Measurements from ENCODE around the gene GLA.
A peak's percentile ranks its signal among the peaks of the same experiment; 100 is the strongest.

The GLA gene

GRCh38 chrX:101377547-101377946 is 30.2 kb downstream of the GLA start:
- H3K4me3 Mint-ChIP-seq: no peak overlapping the region
- no peak for TF ChIP-seq CTCF (IDR thresholded peaks at IDR 0.05)
- no peaks in the 10 kb centered on the region for H3K36me3 Mint-ChIP-seq (ENCODE audit: low read depth)
- DNase-seq: no peak
- H3K27ac Mint-ChIP-seq: no peak overlapping the region
- H3K4me1 Mint-ChIP-seq: no peaks in the 10 kb centered on the region
- H3K27me3 Mint-ChIP-seq (ENCODE audit: low read depth, poor library complexity): peaks cover 3% of the 10 kb centered on the region
- peaks cover 45% of the 10 kb centered on the region for H3K9me3 Mint-ChIP-seq

GRCh38 chrX:101370888-101371504 is 36.7 kb downstream of the GLA start:
- no peak for DNase-seq
- Mint-ChIP-seq H3K27ac (peak overlapping the region; percentile 26), H3K4me1 (no peaks in the 10 kb centered on the region), H3K9me3 (peaks cover 36% of the 10 kb centered on the region), H3K36me3 (ENCODE audit: low read depth) (no peaks in the 10 kb centered on the region), H3K27me3 (ENCODE audit: low read depth, poor library complexity) (peaks cover 4% of the 10 kb centered on the region), H3K4me3 (no peak overlapping the region)
- no peak for TF ChIP-seq CTCF (IDR thresholded peaks at IDR 0.05)

- Mint-ChIP-seq H3K36me3 (ENCODE audit: low read depth) (no peaks in the 10 kb centered on the region), H3K4me3 (no peak overlapping the region), H3K4me1 (no peaks in the 10 kb centered on the region), H3K27ac (no peak overlapping the region), H3K27me3 (ENCODE audit: low read depth, poor library complexity) (peaks cover 4% of the 10 kb centered on the region), H3K9me3 (peaks cover 31% of the 10 kb centered on the region)
- no peak for TF ChIP-seq CTCF (IDR thresholded peaks at IDR 0.05)
- no peak for DNase-seq
Measured at GRCh38 chrX:101369687-101370086, 38.0 kb downstream of the GLA start.

- Mint-ChIP-seq H3K9me3 (peaks cover 26% of the 10 kb centered on the region), H3K36me3 (ENCODE audit: low read depth) (no peaks in the 10 kb centered on the region)
Measured at GRCh38 chrX:101368800-101369199, 38.9 kb downstream of the GLA start.

GRCh38 chrX:101365301-101365795 is 42.4 kb downstream of the GLA start:
- Mint-ChIP-seq H3K4me3 (no peak overlapping the region), H3K27ac (no peak overlapping the region), H3K36me3 (ENCODE audit: low read depth) (no peaks in the 10 kb centered on the region), H3K27me3 (ENCODE audit: low read depth, poor library complexity) (peaks cover 8% of the 10 kb centered on the region), H3K9me3 (peaks cover 38% of the 10 kb centered on the region), H3K4me1 (no peaks in the 10 kb centered on the region)
- DNase-seq: no peak
- no peak for TF ChIP-seq CTCF (IDR thresholded peaks at IDR 0.05)

More at GRCh38 chrX:101368800-101369199, 38.9 kb downstream of the GLA start:
- Mint-ChIP-seq H3K4me3 (no peak overlapping the region), H3K4me1 (no peaks in the 10 kb centered on the region), H3K27me3 (ENCODE audit: low read depth, poor library complexity) (peaks cover 8% of the 10 kb centered on the region), H3K27ac (no peak overlapping the region)
- DNase-seq: no peak
- TF ChIP-seq CTCF (IDR thresholded peaks at IDR 0.05): no peak

GRCh38 chrX:101362757-101363156 is 45.0 kb downstream of the GLA start:
- no peak overlapping the region for H3K4me3 Mint-ChIP-seq
- H3K9me3 Mint-ChIP-seq: peaks cover 44% of the 10 kb centered on the region
- no peaks in the 10 kb centered on the region for H3K4me1 Mint-ChIP-seq
- H3K27ac Mint-ChIP-seq: no peak overlapping the region
- no peak for DNase-seq
- H3K36me3 Mint-ChIP-seq (ENCODE audit: low read depth): no peaks in the 10 kb centered on the region
- peaks cover 4% of the 10 kb centered on the region for H3K27me3 Mint-ChIP-seq (ENCODE audit: low read depth, poor library complexity)
- TF ChIP-seq CTCF (IDR thresholded peaks at IDR 0.05): no peak

All from nephron progenitor cell (in vitro differentiated cells).